GM08714 (cell line): Measurements from ENCODE around the gene TEX101.
"Not testable (repeated sequence)": the region's sequence is repeated elsewhere in the genome, so short reads cannot be mapped to it uniquely, and the experiment has no call there.

Experiments
- H3K4me3 ChIP-seq: fragments of 200-500 bp; sonication (Bioruptor generic); 2 replicates; pipeline ENCODE4 v1.5.1; 2014; ENCODE audit warnings: mild to moderate bottlenecking, low read length, inconsistent platforms
- ZNF274 ChIP-seq: IDR thresholded peaks from 2 replicates; pipeline ENCODE4 v1.6.1; 2012; ENCODE audit warnings: mild to moderate bottlenecking, low read depth, low read length

TEX101 gene

GRCh38 chr19:43414554-43414953 is at the start of gene TEX101:
TEX101 (plus strand) TSS chr19:43414890; CDS start chr19:43415920, 1,030 bp downstream.
- no peak for TF ChIP-seq ZNF274
- H3K4me3 ChIP-seq = no peak within 1 kb of the TSS

GRCh38 chr19:43365677-43366076 is 49.0 kb upstream of the TEX101 start:
- H3K4me3 ChIP-seq = not testable (repeated sequence)

- no peak overlapping the region for H3K4me3 ChIP-seq
- TF ChIP-seq ZNF274 = no peak
These were observed 46.9 kb upstream of the TEX101 start for GRCh38 chr19:43367822-43368221.

- not testable (repeated sequence) for H3K4me3 ChIP-seq
These were observed 45.8 kb upstream of the TEX101 start for GRCh38 chr19:43368897-43369296.

- H3K4me3 ChIP-seq = no peak overlapping the region
- TF ChIP-seq ZNF274 = no peak
These were observed 42.8 kb upstream of the TEX101 start for GRCh38 chr19:43371909-43372308.

- no peak for TF ChIP-seq ZNF274
- H3K4me3 ChIP-seq = no peak overlapping the region
These were observed 42.2 kb upstream of the TEX101 start for GRCh38 chr19:43372462-43372861.

GRCh38 chr19:43377624-43378023 is 37.1 kb upstream of the TEX101 start:
- not testable (repeated sequence) for H3K4me3 ChIP-seq

GRCh38 chr19:43380008-43380407 is 34.7 kb upstream of the TEX101 start:
- TF ChIP-seq ZNF274 = no peak
- H3K4me3 ChIP-seq = no peak overlapping the region

GRCh38 chr19:43380771-43381386 is 33.8 kb upstream of the TEX101 start:
- H3K4me3 ChIP-seq = no peak overlapping the region
- no peak for TF ChIP-seq ZNF274

- not testable (repeated sequence) for H3K4me3 ChIP-seq
These were observed 32.0 kb upstream of the TEX101 start for GRCh38 chr19:43382586-43383216.

GRCh38 chr19:43383254-43383653 is 31.4 kb upstream of the TEX101 start:
- H3K4me3 ChIP-seq = not testable (repeated sequence)

- H3K4me3 ChIP-seq = not testable (repeated sequence)
These were observed 30.9 kb upstream of the TEX101 start for GRCh38 chr19:43383759-43384158.

GRCh38 chr19:43390903-43391551 is 23.7 kb upstream of the TEX101 start:
- H3K4me3 ChIP-seq = not testable (repeated sequence)

- H3K4me3 ChIP-seq = not testable (repeated sequence)
These were observed 23.1 kb upstream of the TEX101 start for GRCh38 chr19:43391552-43391935.

GRCh38 chr19:43393501-43393900 is 21.2 kb upstream of the TEX101 start:
- H3K4me3 ChIP-seq = not testable (repeated sequence)

GRCh38 chr19:43395561-43395960 is 19.1 kb upstream of the TEX101 start:
- H3K4me3 ChIP-seq = no peak overlapping the region
- TF ChIP-seq ZNF274 = no peak

- H3K4me3 ChIP-seq = no peak overlapping the region
- TF ChIP-seq ZNF274 = no peak
These were observed 8.4 kb upstream of the TEX101 start for GRCh38 chr19:43406297-43406696.
